GM18498 (cell line): ENCODE results near the gene LIPT1.
"Not testable (repeated sequence)": the region's sequence is repeated elsewhere in the genome, so short reads cannot be mapped to it uniquely, and the experiment has no call there.

Experiments used
- ATAC-seq: cut with Tn5 transposase; IDR thresholded peaks from one replicate; pipeline ENCODE4 v1.9.1; 2021; ENCODE audit warnings: mild to moderate bottlenecking, moderate library complexity; ENCODE audit not compliant: unreplicated experiment

The LIPT1 gene

DNA sequence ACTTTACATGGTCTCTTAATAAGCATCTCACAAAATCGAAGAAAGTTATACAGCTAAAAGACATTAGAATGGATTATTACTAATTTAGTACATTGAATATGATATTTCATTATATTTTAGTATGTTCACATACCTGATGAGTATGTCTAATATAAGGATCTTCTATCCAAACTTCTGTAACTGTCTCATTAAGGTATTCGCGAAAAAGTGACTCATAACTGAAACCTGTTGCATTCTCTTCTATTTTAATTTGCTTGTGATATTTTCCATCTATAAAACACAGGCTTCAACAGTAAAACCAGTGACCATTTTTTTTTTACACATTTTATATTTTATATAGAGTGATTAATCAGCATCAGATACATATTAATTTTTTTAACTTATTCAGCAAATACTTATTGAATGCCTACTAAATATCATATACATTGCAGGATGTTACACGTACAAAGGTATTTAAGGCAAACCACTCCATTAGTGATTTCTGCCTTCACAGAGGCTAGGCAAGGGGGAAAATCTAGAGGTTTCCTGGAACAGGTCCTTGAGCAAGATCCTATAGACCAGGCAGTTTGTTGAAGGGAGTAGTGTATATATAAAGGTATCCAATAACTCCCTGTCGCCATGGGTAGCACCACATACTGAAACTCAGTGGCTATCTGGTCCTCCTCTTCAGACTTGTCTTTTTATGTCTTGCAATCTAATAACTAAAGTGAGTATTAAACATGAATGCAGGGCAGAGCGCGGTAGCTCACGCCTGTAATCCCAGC, 16.8 kb downstream of the LIPT1 start:
- no peak for ATAC-seq

- ATAC-seq = peak; percentile 95
These were observed 26.2 kb downstream of the LIPT1 start, which contains the start of the genes MITD1 and MRPL30 for GRCh38 chr2:99180755-99181623. MITD1 (minus strand) TSS chr2:99181058; CDS start chr2:99180981, 77 bp downstream. MRPL30 (plus strand) TSS chr2:99181184; CDS start chr2:99186204, 5,020 bp downstream.

DNA sequence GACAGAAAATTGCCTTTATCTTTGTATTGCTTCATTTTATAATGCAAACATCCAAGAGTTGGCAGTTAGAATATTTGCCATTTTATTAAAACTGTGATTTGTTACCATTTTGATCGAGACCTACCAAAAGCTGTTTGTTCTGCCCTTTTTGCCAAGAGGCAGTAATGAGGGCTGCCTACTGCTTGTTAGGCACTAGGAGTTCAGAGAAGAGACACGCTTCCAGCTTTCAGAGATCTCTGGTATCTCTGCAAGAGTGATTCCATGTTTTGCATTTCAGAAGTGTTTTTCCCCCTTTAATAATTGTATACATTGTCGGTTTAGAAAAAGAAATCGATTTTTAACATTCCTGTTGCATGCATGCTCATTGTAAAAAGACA, 26.8 kb downstream of the LIPT1 start:
- ATAC-seq = no peak

- ATAC-seq = no peak
These were observed 28.3 kb downstream of the LIPT1 start for GRCh38 chr2:99183025-99183424.

GRCh38 chr2:99184811-99185210, 30.0 kb downstream of the LIPT1 start:
- ATAC-seq = no peak

GRCh38 chr2:99187011-99187410, 32.2 kb downstream of the LIPT1 start:
- no peak for ATAC-seq

GRCh38 chr2:99188357-99188756, 33.6 kb downstream of the LIPT1 start:
- no peak for ATAC-seq

GRCh38 chr2:99190548-99190947, 35.8 kb downstream of the LIPT1 start:
- no peak for ATAC-seq

DNA sequence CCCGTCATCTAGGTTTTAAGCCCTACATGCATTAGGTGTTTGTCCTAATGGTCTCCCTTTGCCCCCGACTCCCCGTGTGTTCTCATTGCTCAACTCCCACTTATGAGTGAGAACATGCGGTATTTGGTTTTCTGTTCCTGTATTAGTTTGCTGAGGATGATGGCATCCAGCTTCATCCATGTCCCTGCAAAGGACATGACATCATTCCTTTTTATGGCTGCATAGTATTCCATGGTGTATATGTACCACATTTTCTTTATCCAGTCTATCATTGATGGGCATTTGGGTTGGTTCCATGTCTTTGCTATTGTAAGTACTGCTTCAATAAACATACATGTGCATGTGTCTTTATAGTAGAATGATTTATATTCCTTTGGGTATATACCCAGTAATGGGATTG, 37.6 kb downstream of the LIPT1 start:
- ATAC-seq = not testable (repeated sequence)

GRCh38 chr2:99198103-99198841, 43.5 kb downstream of the LIPT1 start:
- no peak for ATAC-seq

DNA sequence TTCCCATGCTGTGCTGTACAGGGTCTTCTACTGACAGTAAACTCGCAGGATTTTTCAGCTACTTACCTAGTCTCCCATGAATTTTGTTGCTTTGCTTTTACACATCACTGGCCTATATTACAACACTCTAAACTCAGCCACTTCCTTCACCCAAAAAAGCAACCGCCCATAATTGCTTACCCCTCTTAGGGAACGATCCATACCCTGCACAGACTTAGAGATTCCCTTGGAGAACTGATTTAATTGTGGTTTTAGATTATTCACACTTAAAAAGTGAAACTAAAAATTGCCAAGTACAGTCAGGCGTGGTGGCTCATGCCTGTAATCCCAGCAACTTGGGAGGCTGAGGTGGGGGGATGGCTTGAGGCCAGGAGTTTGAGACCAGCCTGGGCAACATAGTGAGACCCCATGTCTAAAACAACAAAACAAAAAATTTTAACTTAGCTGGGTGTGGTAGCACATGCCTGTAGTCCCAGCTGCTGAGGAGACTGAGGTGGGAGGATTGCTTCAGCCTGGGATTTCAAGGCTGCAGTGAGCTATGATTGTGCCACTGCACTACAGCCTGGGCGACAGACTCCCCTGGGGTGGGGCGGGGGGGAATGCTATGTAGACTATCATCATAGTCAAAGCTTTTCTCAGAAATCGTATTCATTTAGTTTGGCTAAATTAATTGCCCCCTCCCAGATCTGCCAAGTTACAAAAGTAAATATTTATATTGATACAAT, 45.5 kb downstream of the LIPT1 start:
- no peak for ATAC-seq

GRCh38 chr2:99201959-99202678, 47.4 kb downstream of the LIPT1 start:
- no peak for ATAC-seq

DNA sequence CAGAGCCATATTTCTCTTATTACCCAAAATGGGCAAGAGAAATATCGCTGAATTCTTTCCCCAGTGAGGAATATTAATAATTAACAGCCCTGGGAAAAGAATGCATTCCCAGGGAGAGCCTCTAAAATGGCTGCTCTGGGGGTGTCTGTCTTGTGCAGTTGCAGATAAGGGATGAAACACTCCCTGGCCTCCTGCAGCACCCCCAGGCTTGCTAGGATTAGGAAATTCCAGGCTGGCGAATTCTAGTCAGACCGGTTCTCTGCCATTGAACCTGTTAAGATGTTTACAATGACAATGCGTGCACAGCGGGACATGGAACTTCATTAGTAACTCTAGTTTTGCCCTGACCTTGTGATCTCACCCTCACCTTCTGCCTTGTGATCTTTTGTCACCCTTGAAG, 50.7 kb downstream of the LIPT1 start:
- no peak for ATAC-seq
